Peyer's patch (tissue), 4 donors: ENCODE measurements around the gene PRPF39. TPM values are rescaled to one million over a fixed set of nuclear protein-coding genes. Genes with fewer than 3 reads are reported as not detected.

Source experiments
- DNase-seq, 3 donors: peaks; one replicate each; pipeline ENCODE4 v3.0.0-alpha.2; 2017 to 2019
- H3K27ac ChIP-seq, 4 donors: fragments of 200-600 bp; sonication (generic); one replicate each; pipeline ENCODE4 v1.5.1; 2016 to 2019
- H3K27me3 ChIP-seq, 2 donors: fragments of 200-600 bp; sonication (generic); one replicate each; pipeline ENCODE4 v1.5.1; 2019
- H3K36me3 ChIP-seq, 3 donors: fragments of 200-600 bp; sonication (generic); one replicate each; pipeline ENCODE4 v1.5.1; 2016 to 2019
- H3K4me1 ChIP-seq, 4 donors: fragments of 200-600 bp; sonication (generic); one replicate each; pipeline ENCODE4 v1.5.1; 2016 to 2019
- H3K4me3 ChIP-seq, 4 donors: fragments of 200-600 bp; sonication (generic); 1 replicate in 3 of 4; 2 replicates in 1 of 4; pipeline ENCODE4 v1.5.1; 2016 to 2019; ENCODE audit warnings: mild to moderate bottlenecking in 1 of 4
- H3K9me3 ChIP-seq, 4 donors: fragments of 200-600 bp; sonication (generic); one replicate each; pipeline ENCODE4 v1.5.1; 2016 to 2019; ENCODE audit warnings: mild to moderate bottlenecking in 1 of 4
- CTCF ChIP-seq, 6 experiments: fragments of 450-650 bp in 4 of 6; fragments of 200-600 bp in 2 of 6; sonication (generic) in 1 of 6; IDR thresholded peaks; one replicate each; pipeline ENCODE4 v1.5.1; 2017 to 2019; ENCODE audit warnings: antibody characterized with exemption in 6 of 6, mild to moderate bottlenecking in 3 of 6, moderate library complexity in 1 of 6
- POLR2A ChIP-seq, 2 donors: fragments of 450-650 bp; IDR thresholded peaks; one replicate each; pipeline ENCODE4 v1.5.1; 2017; ENCODE audit warnings: antibody characterized with exemption in 2 of 2, mild to moderate bottlenecking in 2 of 2, moderate library complexity in 2 of 2
- small RNA-seq, 2 donors: library from RNA; depleted of rRNA; stranded (forward); fragments of <200 nt; gene quantifications; one replicate each; pipeline ENCODE3, GENCODE V24; 2016
- total RNA-seq, 4 donors: library from RNA; depleted of rRNA; stranded (reverse); fragments of >200 nt; gene quantifications; one replicate each; pipeline ENCODE4 v1.1.0, GENCODE V29; 2016

Gene PRPF39
- total RNA-seq, 4 donors from 2014 or later = 46.6 to 87.5 (median 64.1) TPM

DNA sequence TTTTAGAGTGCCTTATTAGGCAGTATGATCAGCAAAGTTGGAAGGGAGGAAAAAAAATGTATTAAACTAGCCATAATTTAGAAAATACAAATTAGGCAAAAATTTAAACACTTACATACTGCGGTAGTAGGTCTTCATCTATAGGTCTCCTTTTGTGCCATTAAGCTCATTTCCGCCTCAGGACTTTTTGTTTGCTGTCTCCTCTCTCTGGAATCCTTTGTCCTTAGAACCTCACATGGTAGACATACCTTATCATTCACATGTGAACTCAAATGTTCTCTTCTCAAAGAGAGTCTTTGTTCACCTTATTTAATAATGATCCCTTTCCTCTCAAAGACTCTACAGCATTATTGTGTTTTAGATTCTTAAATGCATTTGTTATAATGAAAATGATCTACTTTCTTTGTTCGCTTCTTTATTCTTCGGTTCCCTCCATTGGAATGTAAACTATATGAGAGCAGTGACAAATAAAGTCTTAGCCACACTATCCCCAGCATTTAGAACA, 66.5 kb downstream of the PRPF39 start:
- TF ChIP-seq CTCF (IDR thresholded peaks at IDR 0.05) (no peak), POLR2A (IDR thresholded peaks at IDR 0.05) (no peak)
- Histone ChIP-seq H3K4me1 (no peaks in the 10 kb centered on the region), H3K4me3 (no peak overlapping the region), H3K9me3 (no peaks in the 10 kb centered on the region), H3K36me3 (no peaks in the 10 kb centered on the region), H3K27me3 (no peaks in the 10 kb centered on the region), H3K27ac (no peak overlapping the region)
- no peak for DNase-seq

- Histone ChIP-seq H3K27ac (no peak overlapping the region), H3K4me3 (no peak overlapping the region), H3K4me1 (no peaks in the 10 kb centered on the region), H3K27me3 (no peaks in the 10 kb centered on the region), H3K9me3 (no peaks in the 10 kb centered on the region), H3K36me3 (no peaks in the 10 kb centered on the region)
- no peak for DNase-seq
- no peak for TF ChIP-seq CTCF (IDR thresholded peaks at IDR 0.05)
- no peak for TF ChIP-seq POLR2A (IDR thresholded peaks at IDR 0.05)
Observed at GRCh38 chr14:45156067-45156466, 72.2 kb downstream of the PRPF39 start.

Small RNA genes within 50 kb of the gene (small RNA-seq; reads per million reads assigned to genes)
- gene RF00151 (0.06 reads per million in 2 donors), gene SNORD127 (5,120 to 8,487 reads per million in 2 donors)

Other genes starting within 250 kb of the PRPF39 start
- 10 to 100 TPM in 3 of 4 donors, 1 to 10 TPM in 1; 7.4 to 17.0 (median 12.0) TPM for gene KLHL28, start 122.2 kb upstream of the PRPF39 start, total RNA-seq
- 10 to 100 TPM; 13.7 to 37.2 (median 25.3) TPM for gene TOGARAM1, start 121.9 kb upstream of the PRPF39 start, total RNA-seq
- gene FKBP3, start 50.4 kb downstream of the PRPF39 start, total RNA-seq = 10 to 100 TPM; 25.6 to 49.5 (median 41.6) TPM
- 10 to 100 TPM in 2 of 4 donors, 1 to 10 TPM in 2; 7.3 to 18.2 (median 9.7) TPM for gene FANCM, start 51.8 kb downstream of the PRPF39 start, total RNA-seq
- 10 to 100 TPM; 21.9 to 80.9 (median 26.4) TPM for gene MIS18BP1, start 169.1 kb downstream of the PRPF39 start, total RNA-seq